Natural killer cell (primary cell): ENCODE data around the gene SDCBP2. TPM values are rescaled to one million over a fixed set of nuclear protein-coding genes. Genes with fewer than 3 reads are reported as not detected.

ENCODE experiments used
- ATAC-seq, 3 donors: fragments of 150-1000 bp in 2 of 3; fragments of 200-7000 bp in 1 of 3; cut with Tn5 transposase; 1 replicate in 1 of 3; 2 replicates in 2 of 3; pipeline ENCODE4 v1.10.0; 2021; ENCODE audit warnings: mild to moderate bottlenecking in 2 of 3, moderate library complexity in 2 of 3
- DNase-seq, 2 donors: peaks; one replicate each; pipeline versions ENCODE4 v3.0.0 to v3.0.0-alpha.2; 2013 to 2021; ENCODE audit warnings: mixed read lengths in 1 of 2
- H3K27ac ChIP-seq: one replicate; pipeline ENCODE4 v1.5.1; 2013; ENCODE audit warnings: mild to moderate bottlenecking, low read length
- H3K27me3 ChIP-seq: one replicate; pipeline ENCODE4 v1.6.1; 2013; ENCODE audit warnings: low read length; ENCODE audit not compliant: control insufficient read depth, insufficient read depth
- H3K36me3 ChIP-seq: one replicate; pipeline ENCODE4 v1.6.1; 2013; ENCODE audit warnings: low read length; ENCODE audit not compliant: control insufficient read depth, insufficient read depth
- H3K4me1 ChIP-seq: one replicate; pipeline ENCODE4 v1.6.1; 2013; ENCODE audit warnings: low read length; ENCODE audit not compliant: control insufficient read depth, insufficient read depth
- H3K4me3 ChIP-seq: one replicate; pipeline ENCODE4 v1.5.1; 2013; ENCODE audit warnings: low read length
- H3K9me3 ChIP-seq: one replicate; pipeline ENCODE4 v1.6.1; 2013; ENCODE audit warnings: low read length; ENCODE audit not compliant: control insufficient read depth, insufficient read depth
- H3K27ac Mint-ChIP-seq, 2 donors: one replicate each; pipeline ENCODE4 v1.8.0; 2022; ENCODE audit warnings: mild to moderate bottlenecking in 2 of 2, mixed read lengths in 2 of 2, moderate library complexity in 1 of 2
- H3K27me3 Mint-ChIP-seq, 2 donors: one replicate each; pipeline ENCODE4 v1.8.0; 2022; ENCODE audit warnings: low read depth in 2 of 2, mixed read lengths in 2 of 2
- H3K36me3 Mint-ChIP-seq: one replicate; pipeline ENCODE4 v1.8.0; 2022; ENCODE audit warnings: mixed read lengths
- H3K4me1 Mint-ChIP-seq, 2 donors: one replicate each; pipeline ENCODE4 v1.8.0; 2022; ENCODE audit warnings: mixed read lengths in 2 of 2
- H3K4me3 Mint-ChIP-seq: one replicate; pipeline ENCODE4 v1.8.0; 2022; ENCODE audit warnings: mild to moderate bottlenecking, moderate library complexity, mixed read lengths
- H3K9me3 Mint-ChIP-seq, 2 donors: one replicate each; pipeline ENCODE4 v1.8.0; 2022; ENCODE audit warnings: mixed read lengths in 2 of 2
- CTCF ChIP-seq: fragments of 200-600 bp; IDR thresholded peaks from one replicate; pipeline ENCODE4 v1.8.0; 2022; ENCODE audit warnings: antibody characterized with exemption
- WGBS: methylation state at CpG from one replicate; pipeline ENCODE4 v1.1.7; 2013; ENCODE audit warnings: missing lambda C conversion rate; ENCODE audit not compliant: insufficient coverage; 5-methylcytosine and 5-hydroxymethylcytosine counted together
- intact Hi-C: fragments of 100-400 bp; cut with micrococcal nuclease; formaldehyde crosslinking; loops from one replicate; pipeline ENCODE4 v1.14.2; 2022
- total RNA-seq, 4 donors: library from RNA; stranded (reverse); fragments of 120-200 nt in 1 of 4; gene quantifications; one replicate each; pipeline versions ENCODE4 v1.2.3 to v1.2.4, GENCODE V29; 2013 to 2022

Gene SDCBP2
- total RNA-seq, 3 donors from 2014 or later (not counting 1 experiment from before 2014, with no cell fraction given): 2.0 to 2.7 (median 2.6) TPM

GRCh38 chr20:1266167-1266973 lies 62.6 kb downstream of the SDCBP2 start, which contains the start of gene SNPH:
TSS of gene SNPH (plus strand) at chr20:1266294. CDS start at chr20:1296240, 29,946 bp downstream.
- under 1% methylated on average over 59 of the region's 61 CpGs for WGBS
- Mint-ChIP-seq H3K4me1 (peaks cover 22 to 32% of the 10 kb centered on the region in 2 donors), H3K36me3 (no peaks in the 10 kb centered on the region), H3K4me3 (peak within 1 kb of the TSS; percentile 94), H3K9me3 (no peaks in the 10 kb centered on the region), H3K27me3 (peaks cover 0 to 8% of the 10 kb centered on the region in 2 donors), H3K27ac (peak within 1 kb of the TSS; percentile 87 to 92)
- intact Hi-C loops: no loop called here
- Histone ChIP-seq H3K36me3 (no peaks in the 10 kb centered on the region), H3K9me3 (no peaks in the 10 kb centered on the region), H3K4me1 (peaks cover 13% of the 10 kb centered on the region), H3K27me3 (peaks cover 7% of the 10 kb centered on the region), H3K4me3 (peak within 1 kb of the TSS; percentile 48), H3K27ac (peak within 1 kb of the TSS; percentile 58)
- no peak for TF ChIP-seq CTCF
- peak; percentile 38 to 87 for DNase-seq
- ATAC-seq: peak; percentile 90 to 95 (median 95)

- no peak for TF ChIP-seq CTCF
- ATAC-seq (peak in 1 of 3 donors; percentile 8), DNase-seq (no peak)
- Mint-ChIP-seq H3K9me3 (no peaks in the 10 kb centered on the region), H3K4me3 (peak overlapping the region; percentile 94), H3K27me3 (peaks cover 0 to 11% of the 10 kb centered on the region in 2 donors), H3K36me3 (no peaks in the 10 kb centered on the region), H3K4me1 (peaks cover 22 to 32% of the 10 kb centered on the region in 2 donors), H3K27ac (peak overlapping the region; percentile 87 to 92)
- Histone ChIP-seq H3K9me3 (no peaks in the 10 kb centered on the region), H3K27ac (peak overlapping the region; percentile 58), H3K4me1 (peaks cover 13% of the 10 kb centered on the region), H3K27me3 (peaks cover 9% of the 10 kb centered on the region), H3K4me3 (peak overlapping the region; percentile 48), H3K36me3 (no peaks in the 10 kb centered on the region)
- WGBS: 10% methylated on average over 10 of the region's 10 CpGs
- intact Hi-C loops: no loop called here
Measured at GRCh38 chr20:1265916-1266166, 63.1 kb downstream of the SDCBP2 start.

GRCh38 chr20:1265226-1265915 lies 63.6 kb downstream of the SDCBP2 start:
- no peak for ATAC-seq
- DNase-seq: no peak
- Mint-ChIP-seq H3K4me1 (peaks cover 22 to 32% of the 10 kb centered on the region in 2 donors), H3K9me3 (no peaks in the 10 kb centered on the region), H3K27me3 (peaks cover 0 to 12% of the 10 kb centered on the region in 2 donors), H3K36me3 (no peaks in the 10 kb centered on the region), H3K4me3 (peak overlapping the region; percentile 94), H3K27ac (peak overlapping the region; percentile 87 to 92)
- WGBS: 99% methylated on average over 4 of the region's 4 CpGs
- peak overlapping the region; percentile 58 for H3K27ac ChIP-seq
- H3K27me3 ChIP-seq: peaks cover 10% of the 10 kb centered on the region
- intact Hi-C loops: no loop called here
- peaks cover 13% of the 10 kb centered on the region for H3K4me1 ChIP-seq
- H3K4me3 ChIP-seq: peak overlapping the region; percentile 48
- TF ChIP-seq CTCF: no peak
- H3K9me3 ChIP-seq: no peaks in the 10 kb centered on the region
- no peaks in the 10 kb centered on the region for H3K36me3 ChIP-seq
